DMS53 (cell line): ENCODE measurements around the gene ANP32D.
"Not testable (repeated sequence)": the region's sequence is repeated elsewhere in the genome, so short reads cannot be mapped to it uniquely, and the experiment has no call there.

Source experiments
- DNase-seq: peaks from one replicate; lab custom pipeline; 2025; lab: John Stamatoyannopoulos, UW

The ANP32D gene

DNA sequence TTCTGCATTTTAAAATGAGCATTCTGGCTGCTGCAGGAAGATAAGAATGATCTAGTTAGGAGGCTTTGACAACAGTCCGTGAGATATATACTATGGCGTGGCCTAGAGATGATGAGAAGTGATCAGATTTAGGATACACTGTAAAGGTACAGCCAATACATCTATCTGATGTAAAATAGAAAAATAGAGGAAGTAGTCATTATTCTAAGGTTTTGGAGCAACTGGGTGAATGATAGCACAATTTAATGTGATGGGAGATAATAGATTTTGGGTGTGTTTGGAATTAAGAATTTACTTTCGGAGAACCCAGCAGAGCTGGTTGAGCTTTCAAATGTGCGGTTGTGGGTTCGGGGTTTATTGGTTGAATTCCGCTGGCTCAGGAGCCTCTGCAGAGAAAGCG, at the start of gene ANP32D:
ANP32D (plus strand) TSS at position 301 of the 400 bp plus-strand sequence. CDS start 106 bp downstream, outside the sequence.
- DNase-seq, result no peak

DNA sequence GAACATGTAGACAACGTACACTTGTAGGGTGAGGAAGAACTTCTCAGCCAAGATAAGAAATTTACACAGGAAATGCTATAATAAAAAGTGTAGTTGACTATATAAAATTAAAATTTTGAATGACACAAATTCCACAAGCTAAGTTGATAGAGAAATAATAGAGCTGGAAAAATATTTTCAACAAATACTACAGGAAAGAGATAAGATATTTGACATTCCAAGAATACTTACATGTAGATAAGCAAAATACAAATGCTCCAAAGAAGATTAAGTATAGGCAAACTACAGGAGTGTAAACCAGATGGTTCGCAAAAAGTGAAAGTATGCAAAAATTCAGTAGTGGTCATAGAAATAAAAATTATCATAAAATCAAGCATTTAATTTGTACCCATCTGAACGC, 49.2 kb upstream of the ANP32D start:
- DNase-seq, result no peak

DNA sequence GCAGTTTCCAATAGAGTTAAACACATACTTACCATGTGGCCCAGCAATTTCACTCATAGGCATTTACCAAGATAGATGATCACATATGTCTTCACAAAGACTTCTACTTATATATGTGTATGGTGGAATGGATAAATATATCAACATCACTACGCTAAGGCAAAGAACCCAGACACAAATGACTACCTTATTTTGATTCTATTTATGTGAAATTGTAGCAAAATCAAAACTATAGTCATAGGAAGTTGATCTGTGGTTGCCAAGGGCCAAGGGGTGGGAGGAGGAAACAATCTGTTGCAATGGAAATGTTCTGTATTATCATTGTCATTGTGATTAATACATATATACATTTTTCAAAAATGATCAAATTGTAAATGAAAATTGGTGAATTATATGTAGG, 47.7 kb upstream of the ANP32D start:
- DNase-seq, result no peak

DNA sequence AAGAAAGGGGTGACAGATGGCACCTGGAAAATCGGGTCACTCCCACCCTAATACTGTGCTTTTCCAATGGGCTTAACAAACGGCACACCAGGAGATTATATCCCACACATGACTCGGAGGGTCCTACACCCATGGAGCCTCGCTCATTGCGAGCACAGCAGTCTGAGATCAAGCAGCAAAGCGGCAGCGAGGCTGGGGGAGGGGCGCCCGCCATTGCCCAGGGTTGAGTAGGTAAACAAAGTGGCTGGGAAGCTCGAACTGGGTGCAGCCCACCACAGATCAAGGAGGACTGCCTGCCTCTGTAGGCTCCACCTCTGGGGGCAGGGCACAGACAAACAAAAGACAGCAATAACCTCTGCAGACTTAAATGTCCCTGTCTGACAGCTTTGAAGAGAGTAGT, 38.3 kb upstream of the ANP32D start:
- not testable (repeated sequence) for DNase-seq

DNA sequence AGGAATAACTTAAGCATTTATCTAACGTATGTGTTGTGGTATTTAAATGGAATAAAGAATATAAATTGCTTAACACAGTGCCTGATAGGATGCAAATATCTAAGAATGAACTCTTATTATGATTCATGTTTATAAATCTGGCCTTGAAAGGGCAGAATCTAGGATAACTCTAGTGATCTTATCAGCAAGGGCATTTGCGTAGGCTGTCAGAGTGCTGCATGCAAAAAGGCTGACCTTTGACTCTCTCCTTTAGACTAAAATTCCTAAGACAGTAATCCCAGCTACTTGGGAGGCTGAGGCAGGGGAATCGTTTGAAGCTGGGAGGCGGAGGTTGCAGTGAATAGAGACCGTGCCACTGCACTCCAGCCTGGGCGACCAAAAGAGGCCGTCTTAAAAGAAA, 31.3 kb upstream of the ANP32D start:
- no peak for DNase-seq

DNA sequence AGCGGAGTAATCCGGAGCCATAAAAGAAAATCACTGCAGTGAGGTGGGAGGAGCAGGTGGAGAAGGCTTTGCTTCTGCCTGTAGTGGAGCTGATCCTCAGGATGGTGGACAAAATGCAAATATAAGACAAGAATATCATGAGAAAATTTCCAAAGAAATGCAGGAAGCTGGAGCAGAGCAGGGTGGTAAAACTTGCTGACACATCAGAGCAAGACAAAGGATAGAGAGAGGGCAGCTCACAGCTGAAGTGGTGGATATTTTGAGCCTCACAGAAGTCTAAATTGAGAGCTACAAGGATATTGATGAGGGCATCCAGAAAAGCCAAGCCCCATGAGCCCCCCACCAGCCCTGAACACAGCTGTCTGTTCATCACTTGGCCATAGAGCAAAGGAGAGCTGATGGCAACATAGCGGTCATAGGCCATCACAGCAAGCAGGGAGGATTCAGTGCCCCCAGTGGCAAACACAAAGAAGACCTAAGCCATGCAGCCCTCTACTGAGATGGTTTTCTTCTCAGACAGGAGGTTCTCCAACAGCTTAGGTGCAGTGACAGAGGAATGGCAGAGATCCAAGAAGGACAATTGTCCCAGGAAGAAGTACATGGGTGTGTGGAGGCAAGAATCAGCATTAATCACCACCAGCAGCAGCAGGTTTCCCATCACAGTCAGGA, 30.0 kb upstream of the ANP32D start:
- peak; percentile 50 for DNase-seq

DNA sequence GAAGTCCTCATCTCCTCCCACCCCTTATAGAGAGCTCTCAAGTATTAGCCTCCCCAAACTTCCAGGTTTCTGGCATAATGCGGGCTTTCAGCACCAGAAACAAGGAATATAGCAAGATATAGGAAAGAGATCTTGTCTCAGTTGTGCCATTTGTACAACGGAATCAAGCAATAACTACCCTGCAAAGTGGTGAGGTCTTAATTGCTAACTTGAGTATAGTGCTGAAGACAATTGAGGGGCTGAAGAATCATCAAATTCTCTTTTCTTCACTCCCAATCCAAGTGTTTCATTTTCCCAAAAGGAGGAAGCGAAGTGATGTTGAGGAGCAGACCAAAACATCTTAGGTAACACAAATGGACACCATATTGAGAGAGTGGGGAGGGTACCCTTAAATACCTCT, 26.8 kb upstream of the ANP32D start:
- DNase-seq, result no peak

DNA sequence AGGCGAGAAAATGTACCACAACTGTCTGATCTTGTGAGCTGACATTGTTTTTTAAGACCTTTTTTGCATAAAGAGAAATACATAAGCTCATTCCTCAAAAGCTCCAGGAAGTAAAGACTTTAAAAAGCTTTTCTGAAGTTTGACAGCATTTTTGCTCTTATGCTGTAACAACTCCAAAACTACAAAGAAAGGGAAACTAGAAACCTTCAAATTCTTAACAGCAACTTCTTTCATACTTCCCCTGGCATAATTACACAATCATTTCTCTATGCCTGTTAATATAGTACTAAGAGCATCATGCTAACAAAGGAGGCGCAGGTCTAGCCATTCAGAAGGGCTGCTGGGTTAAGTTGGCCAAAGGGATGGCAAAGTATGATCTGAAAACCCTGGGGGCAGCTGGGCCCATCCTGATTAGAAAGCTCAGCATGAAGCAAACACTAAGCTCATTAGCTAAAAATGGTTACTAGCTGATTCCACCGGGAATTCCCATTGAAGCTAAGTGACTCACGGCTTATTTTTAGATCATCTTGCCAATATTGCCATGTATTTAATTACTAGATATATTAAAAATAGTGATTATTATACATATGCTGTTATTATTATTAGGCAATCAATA, 26.1 kb upstream of the ANP32D start:
- DNase-seq, result no peak

DNA sequence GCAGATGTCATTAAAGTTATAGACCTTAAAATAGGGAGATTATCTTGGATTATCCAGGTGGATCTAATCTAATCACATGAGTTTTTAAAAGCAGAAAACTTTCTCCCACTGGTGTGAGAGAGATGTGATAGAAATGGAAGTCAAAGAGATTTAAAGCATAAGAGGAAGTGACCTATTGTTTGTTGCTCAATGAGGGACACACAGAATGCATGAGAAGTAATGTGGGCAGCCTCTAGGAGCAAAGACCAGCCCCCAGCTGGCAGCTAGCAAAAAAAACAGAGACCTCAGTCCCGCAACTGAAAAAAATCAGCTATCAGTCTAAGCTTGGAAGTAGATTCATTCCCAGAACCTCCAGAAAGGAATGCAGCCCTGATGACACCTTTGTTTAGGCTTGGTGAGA, 24.6 kb upstream of the ANP32D start:
- no peak for DNase-seq

DNA sequence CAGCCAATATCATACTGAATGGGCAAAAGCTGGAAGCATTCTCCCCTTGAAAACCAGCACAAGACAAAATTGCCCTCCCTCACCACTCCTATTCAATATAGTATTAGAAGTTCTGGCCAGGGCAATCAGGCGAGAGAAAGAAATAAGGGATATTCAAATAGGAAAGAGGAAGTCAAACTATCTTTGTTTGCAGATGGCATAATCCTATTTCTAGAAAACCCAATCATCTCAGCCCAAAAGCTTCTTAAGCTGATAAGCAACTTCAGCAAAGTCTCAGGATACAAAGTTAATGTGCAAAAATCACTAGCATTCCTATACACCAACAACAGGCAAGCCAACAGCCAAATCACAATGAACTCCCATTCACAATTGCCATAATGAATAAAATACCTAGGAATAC, 21.0 kb upstream of the ANP32D start:
- no peak for DNase-seq

DNA sequence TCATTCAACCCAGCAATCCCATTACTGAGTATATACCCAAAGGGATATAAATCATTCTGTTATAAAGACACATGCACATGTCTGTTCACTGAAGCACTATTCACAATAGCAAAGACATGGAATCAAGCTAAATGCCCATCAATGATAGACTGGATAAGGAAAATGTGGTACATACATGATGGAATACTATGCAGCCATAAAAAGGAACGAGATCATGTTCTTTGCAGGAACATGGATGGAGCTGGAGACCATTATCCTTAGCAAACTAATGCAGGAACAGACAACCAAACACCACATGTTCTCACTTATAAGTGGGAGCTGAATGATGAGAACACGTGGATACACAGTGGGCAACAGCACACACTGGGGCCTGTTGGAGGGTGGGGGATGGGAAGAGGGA, 19.4 kb upstream of the ANP32D start:
- not testable (repeated sequence) for DNase-seq

DNA sequence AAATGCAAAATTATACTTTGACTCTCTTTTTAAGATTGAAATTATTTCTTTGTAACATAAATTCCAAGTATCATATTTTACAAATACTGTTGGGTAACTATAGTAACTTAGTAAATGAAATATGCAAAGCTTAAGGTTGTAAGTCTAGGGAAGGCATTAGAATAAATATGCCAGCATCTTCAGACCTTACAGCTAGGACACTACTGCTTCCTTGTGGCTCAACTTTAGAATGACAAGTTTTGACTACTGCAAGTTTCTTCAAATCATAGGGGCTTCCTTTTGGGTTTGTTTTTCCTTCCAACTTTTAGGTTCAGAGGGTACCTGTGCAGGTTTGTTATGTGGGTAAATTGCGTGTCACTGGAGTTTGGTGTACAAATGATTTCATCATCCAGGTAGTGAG, 17.7 kb upstream of the ANP32D start:
- DNase-seq, result peak; percentile 65

DNA sequence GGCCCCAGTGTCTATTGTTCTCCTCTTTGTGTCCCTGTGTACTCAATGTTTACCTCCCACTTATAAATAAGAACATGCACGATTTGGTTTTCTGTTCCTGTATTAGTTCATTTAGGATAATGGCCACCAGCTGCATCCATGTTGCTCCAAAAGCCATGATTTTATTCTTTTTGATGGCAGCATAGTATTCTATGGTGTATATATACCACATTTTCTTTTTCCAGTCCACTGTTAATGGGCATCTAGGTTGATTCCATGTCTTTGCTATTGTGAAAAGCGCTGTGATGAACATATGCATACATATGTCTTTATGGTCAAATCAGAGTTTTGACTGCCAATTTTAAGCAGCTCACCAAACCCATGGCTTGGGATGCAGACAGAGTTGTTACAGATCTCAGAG, 17.2 kb upstream of the ANP32D start:
- DNase-seq, result no peak

DNA sequence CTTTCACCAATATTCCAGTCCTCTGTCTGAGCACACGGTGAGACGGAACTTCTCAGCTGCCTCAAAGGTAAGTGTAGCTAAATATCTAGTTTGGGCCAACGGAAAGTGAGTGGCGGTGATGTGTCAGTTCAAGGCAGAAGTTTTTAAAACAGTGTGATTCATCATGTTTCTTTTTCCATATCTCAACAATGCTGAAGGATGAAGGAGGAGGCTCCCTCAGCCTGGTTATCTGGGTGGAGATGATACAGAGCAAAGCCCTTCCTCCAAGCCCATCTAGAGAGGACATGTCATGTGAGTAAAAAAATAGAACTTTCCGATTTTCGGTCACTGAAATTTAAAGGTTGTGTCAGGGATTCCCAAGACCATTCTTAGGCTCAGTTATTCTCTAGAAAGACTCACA, 13.1 kb upstream of the ANP32D start:
- no peak for DNase-seq

DNA sequence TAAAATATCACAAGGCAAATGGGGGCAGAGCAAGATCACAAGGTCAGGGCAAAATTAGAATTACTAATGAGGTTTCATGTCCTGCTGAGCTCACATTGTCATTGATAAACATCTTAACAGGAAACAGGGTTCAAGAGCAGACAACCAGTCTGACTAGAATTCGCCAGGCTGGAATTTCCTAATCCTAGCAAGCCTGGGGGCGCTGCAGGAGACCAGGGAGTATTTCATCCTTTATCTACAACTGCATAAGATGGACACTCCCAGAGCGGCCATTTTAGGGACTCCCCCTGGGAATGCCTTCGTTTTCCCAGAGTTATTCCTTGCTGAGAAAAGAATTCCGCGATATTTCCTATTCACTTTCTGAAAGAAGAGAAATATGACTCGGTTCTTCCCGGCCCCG, 3.3 kb upstream of the ANP32D start:
- DNase-seq, result peak; percentile 37

DNA sequence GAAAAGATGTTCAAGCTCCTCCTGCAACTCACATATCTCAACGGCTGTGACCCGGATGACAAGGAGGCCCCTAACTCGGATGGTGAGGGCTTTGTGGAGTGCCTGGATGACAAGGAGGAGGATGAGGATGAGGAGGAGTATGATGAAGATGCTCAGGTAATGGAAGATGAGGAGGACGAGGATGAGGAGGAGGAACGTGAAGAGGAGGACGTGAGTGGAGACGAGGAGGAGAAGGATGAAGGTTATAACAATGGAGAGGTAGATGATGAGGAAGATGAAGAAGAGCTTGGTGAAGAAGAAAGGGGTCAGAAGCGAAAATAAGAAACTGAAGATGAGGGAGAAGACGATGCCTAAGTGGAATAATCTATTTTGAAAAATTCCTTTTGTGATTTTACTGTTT, 702 bp downstream of the ANP32D start:
- no peak for DNase-seq

DNA sequence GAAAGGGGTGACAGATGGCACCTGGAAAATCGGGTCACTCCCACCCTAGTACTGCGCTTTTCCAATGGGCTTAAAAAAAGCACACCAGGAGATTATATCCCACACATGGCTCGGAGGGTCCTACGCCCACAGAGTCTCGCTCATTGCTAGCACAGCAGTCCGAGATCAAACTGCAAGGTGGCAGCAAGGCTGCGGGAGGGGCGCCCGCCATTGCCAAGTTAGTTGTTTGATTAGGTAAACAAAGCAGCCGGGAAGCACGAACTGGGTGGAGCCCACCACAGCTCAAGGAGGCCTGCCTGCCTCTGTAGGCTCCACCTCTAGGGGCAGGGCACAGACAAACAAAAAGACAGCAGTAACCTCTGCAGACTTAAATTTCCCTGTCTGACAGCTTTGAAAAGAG, 2.1 kb downstream of the ANP32D start:
- DNase-seq, result peak; percentile 64

DNA sequence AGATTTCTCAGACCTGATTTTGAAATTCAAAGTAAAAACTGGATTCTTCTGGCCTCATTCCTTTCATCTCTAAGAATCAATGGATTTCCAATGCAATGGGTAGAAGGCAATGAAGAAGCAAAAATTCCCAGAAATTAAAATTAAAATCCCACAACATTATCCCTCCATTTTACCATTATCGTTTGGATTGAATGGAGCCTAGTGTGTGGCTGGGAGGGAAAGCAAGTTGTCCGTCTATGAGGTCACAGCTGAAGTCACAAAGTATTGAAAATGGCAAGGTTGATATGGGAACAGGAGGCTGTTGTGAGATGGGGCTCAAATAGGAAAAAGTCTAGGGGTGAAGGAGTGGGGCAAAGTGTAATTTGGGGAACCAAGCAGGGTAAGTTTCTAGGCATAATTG, 9.8 kb downstream of the ANP32D start, which contains the start of gene C12orf54:
C12orf54 (plus strand) TSS at position 301 of the 400 bp plus-strand sequence. CDS start 799 bp downstream, outside the sequence.
- DNase-seq, result no peak

DNA sequence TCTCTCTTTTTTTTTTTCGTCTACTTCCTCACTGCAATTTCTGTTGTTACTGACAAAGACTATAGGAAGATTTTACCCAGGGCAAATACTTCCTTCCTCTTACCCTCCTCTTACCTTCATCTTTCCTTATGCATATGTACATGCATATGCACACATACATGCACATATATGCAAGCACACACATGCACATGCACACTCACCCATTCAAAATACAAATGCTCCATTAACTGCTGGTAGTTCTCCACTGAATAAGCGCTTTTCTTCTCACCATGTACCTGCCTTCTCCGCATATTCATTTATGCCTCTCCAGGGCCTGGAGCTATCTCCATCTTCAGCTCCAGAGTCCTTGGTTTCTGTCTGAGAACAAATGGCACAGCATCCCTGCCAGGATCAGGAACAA, 10.6 kb downstream of the ANP32D start:
- DNase-seq, result no peak

DNA sequence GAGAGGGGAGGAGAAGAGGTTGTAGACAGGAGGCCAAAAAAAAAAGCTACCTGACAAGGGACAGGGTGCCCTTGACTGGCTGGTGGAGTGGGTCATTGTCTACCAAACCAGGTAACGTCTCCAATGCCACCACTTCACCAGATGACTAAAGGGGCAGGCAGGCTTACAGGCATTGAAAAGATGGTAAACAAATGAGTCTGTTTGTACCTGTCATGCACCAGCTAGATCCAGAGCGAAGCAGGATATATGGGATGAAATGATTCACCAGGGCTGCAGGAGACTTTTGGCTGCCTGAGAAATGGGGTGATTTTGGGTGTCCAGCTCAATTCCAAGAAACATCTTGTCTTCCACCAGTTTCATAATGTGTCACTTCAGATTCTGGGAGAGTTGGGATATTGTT, 13.9 kb downstream of the ANP32D start:
- DNase-seq, result peak; percentile 99

DNA sequence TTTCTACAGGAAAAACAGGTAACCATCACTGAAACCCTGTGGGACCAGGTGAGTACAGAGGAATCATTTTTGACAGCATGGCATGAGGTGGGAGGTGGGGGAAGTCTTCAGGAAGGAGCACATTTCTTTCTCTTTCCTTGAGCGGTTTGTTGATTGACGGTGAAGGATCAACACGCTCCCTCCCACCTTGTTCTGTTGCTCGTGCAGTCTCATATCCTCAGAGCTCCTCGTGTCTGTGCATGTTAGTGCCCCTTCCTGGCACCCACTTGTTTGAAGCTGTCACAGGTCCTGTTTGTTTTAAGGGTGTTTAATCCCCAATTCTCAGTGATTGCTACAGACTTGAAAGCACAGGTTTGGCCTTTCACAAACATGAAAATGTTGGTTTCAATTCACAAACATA, 14.3 kb downstream of the ANP32D start:
- DNase-seq, result peak; percentile 74

DNA sequence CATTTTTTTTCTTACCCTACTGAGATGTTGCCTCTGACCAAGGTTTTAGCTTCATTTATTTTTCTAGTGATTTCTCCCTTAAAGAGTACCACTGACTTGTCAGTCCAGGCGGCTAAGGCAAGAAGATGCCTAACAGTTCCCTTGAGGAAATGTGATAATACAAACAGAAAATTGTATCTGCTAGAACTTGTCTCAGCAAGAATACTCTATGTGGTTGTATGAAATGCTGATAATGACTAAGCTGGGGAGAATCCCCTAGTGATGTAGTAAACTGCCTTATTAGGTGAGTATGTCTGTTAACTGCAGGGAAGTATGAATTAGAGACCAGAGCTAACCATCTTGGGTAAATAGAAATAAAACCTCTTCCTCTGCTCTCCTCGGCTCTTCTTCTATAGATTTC, 16.7 kb downstream of the ANP32D start:
- no peak for DNase-seq

DNA sequence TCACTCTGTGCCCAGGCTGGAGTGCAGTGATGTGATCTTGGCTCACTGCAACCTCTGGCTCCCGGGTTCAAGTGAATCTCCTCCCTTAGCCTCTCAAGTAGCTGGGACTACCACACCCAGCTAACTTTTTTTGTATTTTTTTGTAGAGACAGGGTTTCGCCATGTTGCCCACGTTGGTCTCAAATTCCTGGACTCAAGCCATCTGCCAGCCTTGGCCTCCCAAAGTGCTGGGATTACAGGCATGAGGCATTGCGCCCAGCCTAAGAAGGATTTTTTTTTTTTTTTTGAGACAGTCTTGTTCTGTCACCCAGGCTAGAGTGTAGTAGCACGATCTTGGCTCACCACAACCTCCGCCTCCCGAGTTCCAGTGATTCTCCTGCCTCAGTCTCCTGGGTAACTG, 17.1 kb downstream of the ANP32D start:
- DNase-seq, result not testable (repeated sequence)

DNA sequence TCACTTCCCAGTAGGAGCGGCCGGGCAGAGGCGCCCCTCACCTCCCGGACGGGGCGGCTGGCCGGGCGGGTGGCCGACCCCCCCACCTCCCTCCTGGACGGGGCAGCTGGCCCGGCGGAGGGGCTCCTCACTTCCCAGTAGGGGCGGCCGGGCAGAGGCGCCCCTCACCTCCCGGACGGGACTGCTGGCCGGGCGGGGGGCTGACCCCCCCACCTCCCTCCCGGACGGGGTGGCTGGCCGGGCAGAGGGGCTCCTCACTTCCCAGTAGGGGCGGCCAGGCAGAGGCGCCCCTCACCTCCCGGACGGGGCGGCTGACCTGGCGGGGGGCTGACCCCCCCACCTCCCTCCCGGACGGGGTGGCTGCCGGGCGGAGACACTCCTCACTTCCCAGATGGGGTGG, 27.9 kb downstream of the ANP32D start:
- not testable (repeated sequence) for DNase-seq
